GM19025 (cell line): Measurements from ENCODE around the gene HSPA1B.
A peak's percentile ranks its signal among the peaks of the same experiment; 100 is the strongest.
"Not testable (repeated sequence)": the region's sequence is repeated elsewhere in the genome, so short reads cannot be mapped to it uniquely, and the experiment has no call there.

Source experiments
- ATAC-seq: cut with Tn5 transposase; IDR thresholded peaks from one replicate; pipeline ENCODE4 v1.9.1; 2021; ENCODE audit warnings: mild to moderate bottlenecking, low read depth, moderate library complexity; ENCODE audit not compliant: unreplicated experiment

The HSPA1B gene

GRCh38 chr6:31823592-31824196 is 3.8 kb upstream of the HSPA1B start:
- ATAC-seq, result not testable (repeated sequence)

- no peak for ATAC-seq
Observed at GRCh38 chr6:31825553-31825952, 2.0 kb upstream of the HSPA1B start.

- no peak for ATAC-seq
Observed at GRCh38 chr6:31826793-31827285, 699 bp upstream of the HSPA1B start.

- no peak for ATAC-seq
Observed at GRCh38 chr6:31829633-31830283, 2.2 kb downstream of the HSPA1B start.

- no peak for ATAC-seq
Observed at GRCh38 chr6:31830886-31831335, 3.4 kb downstream of the HSPA1B start.

GRCh38 chr6:31831350-31832215 is 4.0 kb downstream of the HSPA1B start:
- no peak for ATAC-seq

- ATAC-seq, result peak; percentile 43
Observed at GRCh38 chr6:31834367-31835250, 7.1 kb downstream of the HSPA1B start.

- no peak for ATAC-seq
Observed at GRCh38 chr6:31836047-31836473, 8.5 kb downstream of the HSPA1B start.

- ATAC-seq, result no peak
Observed at GRCh38 chr6:31836474-31837368, 9.2 kb downstream of the HSPA1B start.

- ATAC-seq, result no peak
Observed at GRCh38 chr6:31837369-31838113, 10.0 kb downstream of the HSPA1B start.

- ATAC-seq, result not testable (repeated sequence)
Observed at GRCh38 chr6:31838114-31838553, 10.6 kb downstream of the HSPA1B start.

- no peak for ATAC-seq
Observed at GRCh38 chr6:31838968-31839367, 11.4 kb downstream of the HSPA1B start.

GRCh38 chr6:31839779-31840126 is 12.2 kb downstream of the HSPA1B start:
- ATAC-seq, result not testable (repeated sequence)

GRCh38 chr6:31842053-31842452 is 14.5 kb downstream of the HSPA1B start:
- no peak for ATAC-seq

GRCh38 chr6:31844507-31844906 is 17.0 kb downstream of the HSPA1B start:
- ATAC-seq, result no peak

- no peak for ATAC-seq
Observed at GRCh38 chr6:31847276-31847978, 19.9 kb downstream of the HSPA1B start.

- no peak for ATAC-seq
Observed at GRCh38 chr6:31850765-31851484, 23.4 kb downstream of the HSPA1B start.
